ENCODE measurements around the gene KLK10.

The KLK10 gene, protein sequence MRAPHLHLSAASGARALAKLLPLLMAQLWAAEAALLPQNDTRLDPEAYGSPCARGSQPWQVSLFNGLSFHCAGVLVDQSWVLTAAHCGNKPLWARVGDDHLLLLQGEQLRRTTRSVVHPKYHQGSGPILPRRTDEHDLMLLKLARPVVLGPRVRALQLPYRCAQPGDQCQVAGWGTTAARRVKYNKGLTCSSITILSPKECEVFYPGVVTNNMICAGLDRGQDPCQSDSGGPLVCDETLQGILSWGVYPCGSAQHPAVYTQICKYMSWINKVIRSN

DNA sequence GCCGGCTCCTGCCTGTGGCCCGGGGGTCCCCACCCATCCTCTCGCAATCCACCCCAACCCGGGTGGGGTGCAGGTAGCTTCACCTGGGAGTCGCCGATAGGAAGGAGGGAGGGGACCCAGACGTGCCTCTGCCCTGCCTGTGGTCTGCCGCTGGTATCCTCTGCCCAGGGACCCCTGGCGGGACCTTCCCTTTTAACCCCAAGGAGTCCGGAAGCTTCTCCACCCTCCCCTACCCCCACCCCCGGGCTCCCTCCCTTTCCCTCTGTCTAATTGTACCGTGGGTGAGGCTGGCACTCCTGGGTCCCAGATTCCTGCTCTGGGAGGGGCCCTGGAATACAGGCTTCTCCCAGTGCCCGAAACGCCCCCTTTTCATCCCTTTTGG lies at the start of gene KLK10:
TSS of gene KLK10 (minus strand) at position 166 of the 382 bp plus-strand sequence. CDS start 579 bp downstream, outside the sequence.
- no peak for DNase-seq (ENCODE audit: low read depth in 1 of 2, low spot score in 1 of 2)

- DNase-seq (ENCODE audit: low read depth in 1 of 2, low spot score in 1 of 2), result no peak
Measured at GRCh38 chr19:51066393-51067186, 47.1 kb upstream of the KLK10 start.

DNA sequence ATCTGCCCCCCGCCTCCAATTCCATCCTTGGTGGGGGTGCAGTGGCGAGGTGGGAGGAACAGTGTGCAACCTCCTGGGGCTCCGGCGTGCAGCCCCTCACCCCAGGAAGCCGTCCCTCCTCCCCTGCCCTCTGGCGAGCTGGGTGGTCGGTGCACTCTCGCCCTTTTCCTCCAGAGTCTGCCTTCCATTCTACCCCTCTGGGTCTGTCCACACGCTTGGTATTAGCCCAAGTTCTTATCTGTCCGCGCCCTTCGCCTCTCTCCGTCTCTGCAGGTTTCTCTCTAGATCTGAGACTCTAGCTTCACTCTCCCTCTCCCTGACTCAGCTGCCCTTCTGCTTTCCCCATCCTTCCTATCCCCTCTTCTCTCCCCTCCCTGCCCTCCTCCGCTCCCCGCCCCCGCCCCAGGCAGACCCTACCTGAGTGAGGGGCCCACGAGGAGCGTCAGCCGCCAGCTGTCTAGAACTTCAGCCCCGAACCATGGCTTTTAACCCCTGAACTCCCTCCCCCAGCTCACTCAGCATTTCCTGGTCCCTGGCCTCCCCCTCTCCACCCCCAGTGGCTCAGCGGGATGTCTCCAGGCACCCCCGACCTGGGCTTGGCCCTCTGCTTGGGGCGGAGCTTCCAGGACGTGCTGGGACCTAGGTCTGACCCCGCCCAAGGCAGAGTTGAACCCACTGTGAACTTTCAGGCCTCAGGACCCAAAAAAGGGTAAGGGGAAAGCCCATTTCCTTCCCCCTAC lies 45.9 kb upstream of the KLK10 start:
- no peak for DNase-seq (ENCODE audit: low read depth in 1 of 2, low spot score in 1 of 2)

DNA sequence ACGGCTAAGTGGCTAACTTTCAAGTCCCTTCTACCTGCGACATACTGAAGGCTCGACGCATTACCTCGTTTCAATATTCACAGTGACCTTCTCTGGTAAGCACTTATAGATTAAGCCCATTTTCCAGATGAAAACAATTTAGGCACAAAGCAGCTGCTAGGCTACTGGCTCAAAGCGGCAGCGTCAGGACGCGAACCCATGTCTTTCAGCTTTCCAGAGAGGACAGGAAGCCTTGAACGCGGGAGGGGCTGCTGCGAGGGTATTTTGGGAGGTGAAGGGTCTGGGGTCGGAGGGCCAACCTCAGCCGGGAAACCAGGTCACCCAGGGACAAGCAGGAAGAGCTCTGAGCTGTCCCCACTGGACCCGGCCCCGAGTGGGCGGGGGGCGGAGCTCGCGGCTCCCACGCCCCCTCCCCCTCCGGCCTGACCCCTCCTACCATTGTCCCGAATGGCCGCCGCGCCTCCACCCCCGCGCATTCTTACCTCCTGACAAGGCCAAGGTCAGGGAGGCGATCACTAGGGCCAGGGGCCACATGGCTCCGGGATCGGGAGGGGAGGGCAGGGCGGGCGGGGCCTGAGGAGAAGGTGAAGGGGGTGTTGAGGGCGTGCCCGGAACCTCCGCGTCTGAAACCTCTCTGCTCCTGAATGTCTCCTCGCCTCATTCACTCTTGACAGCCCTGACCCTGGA lies 45.2 kb upstream of the KLK10 start, which contains the start of gene KLK13:
TSS of gene KLK13 (minus strand) at position 559 of the 687 bp plus-strand sequence. CDS start at position 534, 25 bp downstream.
- no peak for DNase-seq (ENCODE audit: low read depth in 1 of 2, low spot score in 1 of 2)

- DNase-seq (ENCODE audit: low read depth in 1 of 2, low spot score in 1 of 2), result no peak
Measured at GRCh38 chr19:51063664-51064063, 44.2 kb upstream of the KLK10 start.

DNA sequence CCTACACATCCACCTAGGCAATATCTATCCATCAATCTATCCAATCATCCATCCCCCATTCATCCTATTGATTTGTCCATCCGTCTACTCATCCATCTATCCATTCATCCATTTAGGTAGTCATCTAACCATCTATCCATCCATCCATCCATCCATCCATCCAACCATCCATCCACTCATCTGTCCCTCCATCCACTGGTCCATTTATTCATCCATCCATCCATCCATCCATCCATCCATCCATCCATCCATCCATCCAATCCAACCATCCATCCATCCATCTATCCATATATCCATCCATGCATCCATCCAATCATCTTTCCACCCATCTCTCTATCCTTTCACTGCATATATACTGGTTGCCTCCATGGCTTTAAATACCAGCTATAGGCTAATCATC lies 41.5 kb upstream of the KLK10 start:
- no peak for DNase-seq (ENCODE audit: low read depth in 1 of 2, low spot score in 1 of 2)

DNA sequence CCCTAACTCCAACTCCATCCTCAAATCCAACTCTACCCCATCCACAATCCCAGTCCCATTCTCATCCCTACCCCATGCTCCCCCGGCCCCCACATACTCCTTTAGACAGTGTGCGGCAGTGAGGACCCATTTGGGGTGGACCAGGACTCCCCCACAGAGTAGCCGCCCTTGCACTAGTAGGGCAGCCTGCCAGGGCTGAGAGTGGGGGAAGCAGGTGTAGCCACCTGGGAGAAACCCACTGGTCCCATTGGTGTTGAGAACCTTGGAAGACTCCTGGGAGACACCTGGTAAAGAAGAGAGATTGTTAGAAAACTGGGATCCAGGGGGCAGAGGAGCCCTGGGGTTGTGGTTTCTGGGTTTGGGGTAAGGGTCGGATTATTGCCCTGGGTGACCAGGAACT lies 40.8 kb upstream of the KLK10 start:
- DNase-seq (ENCODE audit: low read depth in 1 of 2, low spot score in 1 of 2), result no peak

GRCh38 chr19:51059715-51060114 lies 40.2 kb upstream of the KLK10 start:
- DNase-seq (ENCODE audit: low read depth in 1 of 2, low spot score in 1 of 2), result no peak

DNA sequence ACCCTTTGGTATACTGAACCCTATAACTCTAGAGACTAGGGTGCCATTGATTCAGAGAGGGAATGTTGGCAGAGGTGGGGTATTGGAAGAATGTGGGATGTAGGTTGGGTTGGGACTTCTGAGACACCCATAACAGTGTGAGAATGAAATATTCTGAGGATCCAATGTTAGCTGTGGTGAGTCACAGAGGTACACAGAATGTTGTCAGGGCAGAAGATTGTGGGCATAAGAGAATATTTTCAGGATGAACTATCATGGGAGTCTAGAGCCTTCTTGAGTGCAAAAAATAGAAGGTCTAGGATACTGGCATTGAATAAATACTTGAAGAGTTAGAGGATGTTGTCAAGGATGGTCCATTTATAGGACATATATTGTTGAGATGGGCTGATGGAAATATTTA lies 36.4 kb upstream of the KLK10 start:
- DNase-seq (ENCODE audit: low read depth in 1 of 2, low spot score in 1 of 2), result no peak

DNA sequence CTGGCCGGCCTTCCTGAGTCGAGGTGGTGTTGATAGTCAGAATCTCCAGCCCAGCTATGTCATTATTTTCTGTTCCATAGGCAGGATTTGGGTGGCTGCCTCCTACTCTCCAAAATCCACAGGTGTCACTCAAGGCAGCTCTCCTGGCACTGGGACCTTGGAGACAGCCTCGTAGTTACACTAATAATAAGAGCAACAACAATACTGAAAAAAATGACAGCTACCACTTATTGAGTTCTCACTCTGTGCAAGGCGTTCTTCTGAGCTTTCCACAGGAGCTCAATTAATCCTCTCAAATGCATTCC lies 27.5 kb upstream of the KLK10 start:
- DNase-seq (ENCODE audit: low read depth in 1 of 2, low spot score in 1 of 2), result no peak

GRCh38 chr19:51044327-51044726 lies 24.8 kb upstream of the KLK10 start:
- no peak for DNase-seq (ENCODE audit: low read depth in 1 of 2, low spot score in 1 of 2)

GRCh38 chr19:51043497-51043896 lies 24.0 kb upstream of the KLK10 start:
- no peak for DNase-seq (ENCODE audit: low read depth in 1 of 2, low spot score in 1 of 2)

DNA sequence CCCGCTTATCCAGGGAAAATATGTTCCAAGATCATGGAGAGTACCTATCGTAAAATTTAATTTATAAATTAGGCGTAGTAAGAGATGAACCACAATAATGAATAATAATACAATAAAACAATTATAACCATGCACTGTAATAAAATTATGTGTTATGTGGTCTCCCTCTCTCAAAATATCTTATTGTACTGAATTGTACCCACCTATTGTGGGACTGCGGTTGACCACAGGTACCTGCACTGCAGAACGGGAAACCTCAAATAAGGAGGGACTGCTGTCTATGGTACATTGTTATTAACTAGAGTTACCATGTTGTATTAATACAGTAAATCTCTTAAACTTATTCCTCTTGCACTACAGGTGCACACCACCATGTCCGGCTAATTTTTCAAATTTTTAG lies 20.6 kb upstream of the KLK10 start:
- DNase-seq (ENCODE audit: low read depth in 1 of 2, low spot score in 1 of 2), result no peak

- no peak for DNase-seq (ENCODE audit: low read depth in 1 of 2, low spot score in 1 of 2)
Measured at GRCh38 chr19:51036519-51036918, 17.0 kb upstream of the KLK10 start.

DNA sequence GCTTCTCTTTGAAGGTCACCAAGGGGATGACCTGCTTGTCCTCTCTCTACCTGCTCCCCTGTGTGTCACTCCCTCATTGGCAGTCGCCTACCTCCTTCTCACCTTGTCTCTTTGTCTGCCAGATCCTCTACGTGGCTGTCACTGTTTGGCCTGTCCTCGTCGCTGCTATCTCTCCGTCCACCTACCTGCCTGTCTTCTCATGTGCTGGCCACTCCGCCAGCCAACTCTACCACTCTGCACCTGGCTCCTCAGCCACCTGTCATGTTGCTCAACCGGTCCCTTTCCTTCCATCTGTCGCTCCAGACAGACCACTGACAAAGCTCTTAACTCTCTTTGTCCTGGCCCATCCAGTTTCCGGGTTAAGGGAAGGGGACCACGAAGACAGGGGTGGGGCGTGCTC lies 15.2 kb upstream of the KLK10 start, which contains the start of gene KLK12:
TSS of gene KLK12 (minus strand) at position 299 of the 400 bp plus-strand sequence. CDS start 381 bp downstream, outside the sequence.
- DNase-seq (ENCODE audit: low read depth in 1 of 2, low spot score in 1 of 2), result no peak

GRCh38 chr19:51031880-51032225 lies 12.3 kb upstream of the KLK10 start:
- no peak for DNase-seq (ENCODE audit: low read depth in 1 of 2, low spot score in 1 of 2)

- no peak for DNase-seq (ENCODE audit: low read depth in 1 of 2, low spot score in 1 of 2)
Measured at GRCh38 chr19:51031220-51031879, 11.8 kb upstream of the KLK10 start.

DNA sequence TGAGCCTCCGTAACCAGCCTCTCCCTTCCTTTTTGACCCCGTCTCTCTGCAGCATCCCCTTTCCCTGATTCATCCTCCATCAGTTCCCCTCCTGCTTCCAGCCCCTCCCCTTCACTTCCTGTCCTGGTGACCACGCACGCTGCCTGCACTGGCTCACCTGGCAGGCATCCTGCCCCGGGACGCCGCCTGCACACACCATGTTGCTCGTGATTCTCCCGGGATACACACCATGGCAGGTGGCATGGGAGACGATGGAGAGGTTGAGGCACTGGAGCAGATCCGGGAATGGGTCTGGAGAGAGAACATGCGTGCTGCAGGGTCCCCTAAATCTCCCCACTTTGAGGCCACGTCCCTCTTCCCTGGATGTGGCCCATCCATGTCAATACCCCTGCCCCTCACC lies 11.1 kb upstream of the KLK10 start:
- no peak for DNase-seq (ENCODE audit: low read depth in 1 of 2, low spot score in 1 of 2)

GRCh38 chr19:51029718-51030117 lies 10.2 kb upstream of the KLK10 start:
- DNase-seq (ENCODE audit: low read depth in 1 of 2, low spot score in 1 of 2), result no peak

DNA sequence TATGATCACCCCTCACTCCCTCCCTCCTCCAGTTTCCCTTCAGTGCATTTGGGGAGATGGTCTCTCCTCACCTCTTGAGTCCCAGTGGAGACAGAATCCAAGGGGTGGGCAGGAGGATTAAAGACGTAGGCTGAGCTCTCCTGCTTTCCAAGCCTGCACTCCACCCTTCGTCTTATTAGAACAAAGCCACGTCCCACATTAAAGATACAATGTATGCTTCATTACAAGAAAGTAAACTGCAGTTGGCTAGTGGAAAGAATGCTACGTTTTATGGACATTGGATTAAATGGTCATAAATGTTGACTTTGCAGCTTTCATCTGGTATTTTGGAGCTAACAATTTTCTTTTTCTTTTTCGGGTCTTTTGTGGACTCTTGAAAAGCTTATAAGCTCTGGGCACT lies 8.4 kb upstream of the KLK10 start:
- no peak for DNase-seq (ENCODE audit: low read depth in 1 of 2, low spot score in 1 of 2)

All from stimulated activated CD4-positive, alpha-beta T cell treated with anti-CD3 and anti-CD28 coated beads, Interleukin-15, amount 100 ng/mL, for 1 hour (primary cell).